PC-3 (cell line): ENCODE results near the gene PTPN22. TPM values are rescaled to one million over a fixed set of nuclear protein-coding genes. Genes with fewer than 3 reads are reported as not detected.

Experiments
- ATAC-seq: fragments of 200-7000 bp; cut with Tn5 transposase; 2 replicates; pipeline ENCODE4 v1.9.1; 2020; ENCODE audit warnings: mild to moderate bottlenecking, moderate library complexity
- BruUV-seq: library from RNA; stranded (reverse); fragments of 400-500 nt; replicated peaks from 2 replicates; lab custom pipeline; 2021; lab: Mats Ljungman, UMichigan
- CTCF ChIA-PET: fragments of 300-600 bp; sonication (Branson Sonifier 250); formaldehyde crosslinking; loops from one replicate; lab custom pipeline; 2022; ENCODE audit warnings: antibody characterized with exemption; lab: Charles Lee
- POLR2A ChIA-PET: fragments of 300-600 bp; sonication (Branson Sonifier 250); formaldehyde crosslinking; loops from one replicate; lab custom pipeline; 2022; ENCODE audit warnings: antibody characterized with exemption; ENCODE audit not compliant: unreplicated experiment; lab: Charles Lee
- DNase-seq: peaks from one replicate; pipeline ENCODE4 v3.0.0-alpha.2; 2015
- H2AFZ ChIP-seq: fragments of 300-600 bp; sonication (generic); 2 replicates; pipeline ENCODE4 v1.6.0; 2016; ENCODE audit warnings: antibody characterized with exemption, low read length
- H3F3A ChIP-seq: fragments of 300-600 bp; sonication (generic); one replicate; pipeline ENCODE4 v1.6.0; 2017; ENCODE audit warnings: antibody characterized with exemption, low read length, control low read depth, mild to moderate bottlenecking; ENCODE audit not compliant: unreplicated experiment
- H3K27ac ChIP-seq: fragments of 300-600 bp; sonication (generic); 2 replicates; pipeline ENCODE4 v1.5.1; 2016; ENCODE audit warnings: mild to moderate bottlenecking, low read length
- H3K27me3 ChIP-seq: fragments of 300-600 bp; sonication (generic); 2 replicates; pipeline ENCODE4 v1.6.1; 2016; ENCODE audit warnings: low read length, mixed read lengths
- H3K36me3 ChIP-seq: fragments of 300-600 bp; sonication (generic); 2 replicates; pipeline ENCODE4 v1.6.1; 2016; ENCODE audit warnings: low read depth, mixed run types, low read length, mixed read lengths
- H3K4me1 ChIP-seq: fragments of 300-600 bp; sonication (generic); 2 replicates; pipeline ENCODE4 v1.5.1; 2016; ENCODE audit warnings: low read length; ENCODE audit not compliant: insufficient read depth
- H3K4me2 ChIP-seq: fragments of 300-600 bp; sonication (generic); 2 replicates; pipeline ENCODE4 v1.6.0; 2016; ENCODE audit warnings: low read length
- H3K4me3 ChIP-seq: fragments of 300-600 bp; sonication (generic); 2 replicates; pipeline ENCODE4 v1.5.1; 2016; ENCODE audit warnings: mild to moderate bottlenecking, low read length, mixed read lengths
- H3K79me2 ChIP-seq: fragments of 300-600 bp; sonication (generic); 2 replicates; pipeline ENCODE4 v1.6.1; 2017; ENCODE audit warnings: low read length, mixed read lengths
- H3K9ac ChIP-seq: fragments of 300-600 bp; sonication (generic); 2 replicates; pipeline ENCODE4 v1.6.0; 2016; ENCODE audit warnings: mild to moderate bottlenecking, low read length
- H3K9me2 ChIP-seq: fragments of 300-600 bp; sonication (generic); replicated peaks from 2 replicates; pipeline ENCODE4 v1.6.1; 2016; ENCODE audit warnings: mixed run types, low read length, mixed read lengths
- H3K9me3 ChIP-seq: fragments of 300-600 bp; sonication (generic); 2 replicates; pipeline ENCODE4 v1.6.1; 2016; ENCODE audit warnings: low read length, mixed read lengths
- H4K20me1 ChIP-seq: fragments of 300-600 bp; sonication (generic); 2 replicates; pipeline ENCODE4 v1.6.1; 2016; ENCODE audit warnings: low read length, mixed read lengths
- CTCF ChIP-seq: fragments of 300-600 bp; sonication (generic); conservative IDR thresholded peaks from 2 replicates; pipeline ENCODE4 v1.5.1; 2017; ENCODE audit warnings: antibody characterized with exemption, low read depth, mild to moderate bottlenecking, low read length
- EZH2 ChIP-seq: fragments of 300-600 bp; sonication (generic); IDR thresholded peaks from one replicate; pipeline ENCODE4 v1.6.1; 2017; ENCODE audit warnings: antibody characterized with exemption, mild to moderate bottlenecking, low read length; ENCODE audit not compliant: unreplicated experiment
- EZH2phosphoT487 ChIP-seq: fragments of 300-600 bp; sonication (generic); IDR thresholded peaks from 2 replicates; pipeline ENCODE4 v1.6.1; 2018; ENCODE audit warnings: mild to moderate bottlenecking, antibody characterized with exemption, low read length, borderline replicate concordance
- intact Hi-C: fragments of 100-400 bp; cut with micrococcal nuclease; formaldehyde crosslinking; loops from 2 replicates; pipeline ENCODE4 v1.9.0; 2023
- total RNA-seq: library from RNA; depleted of rRNA; stranded (reverse); fragments of >200 nt; gene quantifications from 2 replicates; pipeline ENCODE4 v1.2.3, GENCODE V29; 2014

PTPN22 gene
- total RNA-seq, 1 experiment from 2014 or later = 0.04 TPM

- ChIA-PET CTCF (interaction anchor here (1.5 kb wide), 1 partner anchor 24 kb away, joined by 3 read pairs; no protein-coding TSS in a partner anchor), POLR2A (interaction anchor here (0.5 to 1.0 kb wide), 4 partner anchors 25 to 373 kb away, joined by 3 to 10 read pairs (median 4); partner anchors contain the start of gene HIPK1)
- Histone ChIP-seq H3K79me2 (peaks cover 53% of the 10 kb centered on the region), H3K36me3 (peaks cover 8% of the 10 kb centered on the region; the same call in 1 of the 2 replicates), H3F3A (no peaks in the 10 kb centered on the region), H3K27ac (peak overlapping the region; percentile 70), H3K4me1 (peaks cover 18% of the 10 kb centered on the region), H3K27me3 (no peaks in the 10 kb centered on the region), H3K9ac (peak overlapping the region; percentile 97), H4K20me1 (no peaks in the 10 kb centered on the region), H3K4me3 (peak overlapping the region; percentile 97), H3K9me2 (no peaks in the 10 kb centered on the region), H2AFZ (peak overlapping the region; percentile 72), H3K4me2 (peak overlapping the region; percentile 94), H3K9me3 (no peaks in the 10 kb centered on the region)
- DNase-seq = no peak
- intact Hi-C loops = loop anchor here (1.0 to 5.0 kb wide), 2 partner anchors 69 to 147 kb away; partner anchors contain the start of gene PHTF1
- TSS peak; percentile 67 for BruUV-seq
- ATAC-seq = no peak
- TF ChIP-seq EZH2 = no peak
- TF ChIP-seq EZH2phosphoT487 = no peak
- no peak for TF ChIP-seq CTCF
Observed at GRCh38 chr1:113904293-113904673, 32.8 kb upstream of the PTPN22 start.

GRCh38 chr1:113903501-113904292 lies 32.2 kb upstream of the PTPN22 start:
- Histone ChIP-seq H3K4me1 (peaks cover 18% of the 10 kb centered on the region), H3K9me3 (no peaks in the 10 kb centered on the region), H3K4me3 (peak overlapping the region; percentile 97), H3F3A (no peaks in the 10 kb centered on the region), H3K27ac (peak overlapping the region; percentile 70), H3K9ac (peak overlapping the region; percentile 97), H2AFZ (peak overlapping the region; percentile 72), H3K36me3 (peaks cover 8% of the 10 kb centered on the region; the same call in 1 of the 2 replicates), H3K9me2 (no peaks in the 10 kb centered on the region), H3K4me2 (peak overlapping the region; percentile 94), H3K79me2 (peaks cover 53% of the 10 kb centered on the region), H3K27me3 (no peaks in the 10 kb centered on the region), H4K20me1 (no peaks in the 10 kb centered on the region)
- TF ChIP-seq EZH2 = no peak
- no peak for TF ChIP-seq EZH2phosphoT487
- no peak for TF ChIP-seq CTCF
- POLR2A ChIA-PET = interaction anchor here (0.5 to 1.0 kb wide), 4 partner anchors 25 to 372 kb away, joined by 3 to 10 read pairs (median 4); partner anchors contain the start of gene HIPK1
- no peak for ATAC-seq
- CTCF ChIA-PET = interaction anchor here (1.5 kb wide), 1 partner anchor 24 kb away, joined by 3 read pairs; no protein-coding TSS in a partner anchor
- peak; percentile 14 for DNase-seq
- intact Hi-C loops = loop anchor here (1.0 to 5.0 kb wide), 2 partner anchors 68 to 146 kb away; partner anchors contain the start of gene PHTF1
- BruUV-seq = no TSS peak
